Measurements from ENCODE around the gene ATP13A5.

ATP13A5 gene

DNA sequence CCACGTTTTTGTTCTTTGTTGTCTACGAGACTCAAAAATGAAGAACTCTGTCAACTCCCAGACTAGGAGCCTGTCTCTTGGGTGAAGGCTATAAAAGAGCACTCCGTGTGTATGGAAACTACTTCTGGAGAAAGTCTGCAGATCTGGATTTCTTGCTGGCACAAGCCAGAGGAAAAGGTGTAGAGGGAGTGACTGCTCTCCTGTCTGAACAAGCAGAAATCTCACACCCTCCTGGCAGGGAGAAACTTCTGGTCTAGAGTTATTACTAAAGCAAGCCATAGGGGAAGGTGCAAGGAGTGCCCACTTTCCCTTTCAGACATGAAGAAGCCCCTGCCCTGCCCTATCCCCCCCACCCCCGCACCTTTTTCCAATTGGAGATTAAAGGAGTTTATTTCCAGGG, 128.1 kb downstream of the ATP13A5 start:
- no peak for DNase-seq

DNA sequence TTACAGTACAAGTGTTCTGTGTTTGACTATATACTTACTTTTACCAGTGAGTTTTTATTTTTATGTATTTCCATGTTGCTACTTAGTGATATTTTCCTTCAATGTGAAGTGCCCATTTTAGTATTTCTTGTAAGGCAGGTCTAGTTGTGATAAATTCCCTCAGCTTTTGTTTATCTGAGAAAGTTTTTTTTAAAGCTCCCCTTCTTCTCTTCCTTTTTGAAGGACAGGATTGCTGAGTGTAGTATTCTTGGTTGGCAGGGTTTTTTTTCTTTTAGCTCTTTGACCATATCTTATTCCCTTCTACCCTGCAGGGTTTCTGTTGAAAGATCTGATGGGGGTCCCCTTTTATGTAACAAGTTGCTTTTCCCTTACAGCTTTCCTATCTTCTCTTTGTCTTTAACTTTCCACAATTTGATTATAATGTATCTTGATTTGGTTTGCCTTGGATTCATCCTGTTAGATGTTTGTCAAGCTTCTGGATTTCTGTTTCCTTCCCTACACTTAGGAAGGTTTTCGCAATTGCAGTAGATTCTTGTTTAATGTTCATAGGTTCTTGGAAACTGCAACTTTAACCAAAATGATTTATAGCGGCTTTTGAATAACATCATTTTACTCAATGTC, 129.6 kb downstream of the ATP13A5 start:
- DNase-seq = no peak

DNA sequence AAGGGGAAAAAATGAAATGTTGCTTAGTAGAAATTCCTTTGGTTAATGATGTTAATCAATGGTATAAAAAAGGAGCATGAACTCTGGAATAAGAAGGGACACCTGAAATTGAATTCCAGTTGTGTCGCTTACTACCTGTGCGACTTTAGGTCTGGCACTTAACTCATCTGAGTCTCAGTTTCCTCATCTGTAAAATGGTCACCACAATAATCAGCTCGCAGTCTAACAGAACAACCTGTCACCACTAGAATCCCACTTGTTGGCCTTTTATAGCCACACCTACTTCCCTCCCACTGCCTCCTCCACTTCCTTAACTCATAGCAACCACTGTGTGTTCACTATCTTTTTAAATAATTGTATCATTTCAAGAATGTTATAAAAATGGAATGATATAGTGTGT, 135.0 kb downstream of the ATP13A5 start:
- no peak for DNase-seq

DNA sequence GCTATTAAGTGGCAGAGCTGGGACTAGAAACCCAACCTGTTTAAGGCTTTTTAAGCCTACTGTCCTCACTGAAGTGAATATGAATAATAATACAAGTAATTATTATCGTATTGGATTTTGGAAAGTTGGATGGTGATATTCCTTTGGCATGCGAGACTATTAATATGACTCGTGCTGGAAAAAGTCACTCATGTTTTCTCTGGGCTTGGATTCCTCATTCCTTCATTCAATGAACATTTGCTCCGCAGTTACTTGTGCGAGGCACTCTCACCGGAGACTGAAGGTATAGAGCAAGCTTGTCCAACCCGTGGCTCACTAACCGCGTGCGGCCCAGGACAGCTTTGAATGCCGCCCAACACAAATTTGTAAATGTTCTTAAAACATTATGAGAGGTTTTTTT, 136.8 kb downstream of the ATP13A5 start:
- no peak for DNase-seq

DNA sequence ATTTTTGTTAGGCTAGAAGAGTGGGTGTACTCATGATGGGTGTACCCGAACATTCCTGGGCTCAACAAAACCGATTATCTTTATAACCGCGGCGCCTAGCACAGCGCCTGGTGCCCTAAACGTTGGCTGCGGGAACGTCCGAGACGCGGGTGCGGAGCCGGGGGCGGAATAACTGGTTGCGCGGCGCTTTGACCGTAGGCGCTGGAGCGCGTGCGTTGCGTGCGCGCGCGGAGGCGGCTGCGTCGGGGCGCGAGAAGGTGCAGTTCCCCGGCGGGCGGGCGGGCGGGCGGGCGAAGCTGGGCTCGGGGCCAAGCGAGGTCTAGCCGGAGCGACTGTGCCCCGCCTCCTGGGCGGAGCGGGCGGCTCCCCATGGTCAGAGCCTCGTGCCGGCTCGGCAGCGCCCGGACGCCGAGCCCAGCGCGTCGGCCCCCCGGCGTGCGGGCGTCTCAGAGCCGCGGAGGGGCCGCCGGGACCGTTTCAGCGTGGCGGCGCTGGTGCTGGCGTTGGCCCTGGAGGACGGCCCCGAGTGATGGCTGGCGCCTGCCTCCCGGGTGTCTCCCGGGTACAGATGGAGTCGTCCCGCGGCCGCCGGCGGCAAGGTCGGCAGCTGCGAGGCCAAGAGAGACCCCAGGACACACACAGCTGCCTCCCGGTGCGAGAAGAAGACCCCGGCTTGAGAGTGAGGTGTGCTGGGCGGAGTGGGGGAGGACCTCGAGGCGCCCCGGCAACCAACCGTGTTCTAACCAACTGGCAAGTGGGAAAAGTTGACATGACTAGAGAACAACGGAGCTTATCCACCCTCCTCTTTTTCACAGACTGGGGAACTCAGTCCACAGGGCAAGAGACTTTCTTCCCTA, 137.5 kb downstream of the ATP13A5 start, which contains the start of gene PLAAT1:
Gene PLAAT1, plus strand, starts transcription at position 373 of the 857 bp plus-strand sequence. CDS start 14,429 bp downstream, outside the sequence.
- DNase-seq = no peak

DNA sequence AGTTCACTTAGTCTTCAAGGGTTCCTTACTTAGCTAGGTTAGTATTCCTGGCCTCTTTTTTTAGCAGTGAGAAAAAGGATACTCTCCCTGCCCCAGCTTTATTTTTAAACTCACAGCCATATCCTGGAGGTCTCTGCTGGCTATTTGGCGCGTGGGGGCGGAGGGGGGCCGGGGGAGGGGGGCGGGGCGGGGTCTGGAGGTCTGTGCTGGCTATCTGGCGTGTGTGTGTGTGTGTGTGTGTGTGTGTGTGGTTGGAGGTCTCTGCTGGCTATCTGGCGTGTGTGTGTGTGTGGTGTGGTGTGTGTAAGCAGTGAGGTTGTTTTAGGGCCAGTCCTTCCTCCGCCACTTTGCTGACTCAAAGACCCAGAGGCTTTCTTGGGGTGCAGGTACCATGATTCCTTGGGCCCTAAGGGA, 138.1 kb downstream of the ATP13A5 start:
- DNase-seq = no peak

DNA sequence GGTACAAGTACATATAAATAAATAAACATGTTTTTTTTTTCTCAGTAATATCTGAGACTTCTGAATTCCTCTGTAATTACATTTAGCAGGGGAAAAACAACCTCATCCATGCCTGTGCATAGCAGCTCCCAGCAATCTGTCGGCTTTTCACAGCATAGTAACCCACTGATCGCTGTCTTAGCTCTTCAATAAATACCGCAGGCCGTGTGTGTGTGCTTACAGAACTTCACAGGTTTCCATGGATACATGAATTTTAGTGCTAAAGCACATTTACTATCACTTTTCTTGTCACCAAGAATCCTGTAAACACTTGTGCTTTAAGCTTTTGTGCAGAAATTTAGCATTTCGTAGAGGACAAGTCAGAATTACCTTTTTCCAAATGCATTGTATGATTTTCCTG, 141.5 kb downstream of the ATP13A5 start:
- no peak for DNase-seq

DNA sequence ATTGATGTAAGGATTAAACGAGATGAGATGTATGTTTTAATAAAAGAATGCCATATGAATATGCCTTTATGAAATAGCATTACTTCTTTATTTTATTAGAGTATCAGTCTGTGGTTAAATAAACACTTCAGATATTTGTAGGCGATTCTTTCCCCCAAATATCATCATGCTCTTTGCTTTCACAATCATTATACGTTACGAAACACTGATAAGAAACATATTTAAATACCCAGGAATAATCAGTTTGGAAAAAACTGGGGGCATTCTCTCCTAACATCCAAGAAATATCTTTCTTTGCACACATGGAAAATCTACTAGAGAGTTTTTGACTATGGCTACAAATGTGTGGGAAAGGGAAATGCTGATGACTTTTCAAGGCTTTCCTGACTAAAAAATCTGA, 142.0 kb downstream of the ATP13A5 start:
- DNase-seq = no peak

DNA sequence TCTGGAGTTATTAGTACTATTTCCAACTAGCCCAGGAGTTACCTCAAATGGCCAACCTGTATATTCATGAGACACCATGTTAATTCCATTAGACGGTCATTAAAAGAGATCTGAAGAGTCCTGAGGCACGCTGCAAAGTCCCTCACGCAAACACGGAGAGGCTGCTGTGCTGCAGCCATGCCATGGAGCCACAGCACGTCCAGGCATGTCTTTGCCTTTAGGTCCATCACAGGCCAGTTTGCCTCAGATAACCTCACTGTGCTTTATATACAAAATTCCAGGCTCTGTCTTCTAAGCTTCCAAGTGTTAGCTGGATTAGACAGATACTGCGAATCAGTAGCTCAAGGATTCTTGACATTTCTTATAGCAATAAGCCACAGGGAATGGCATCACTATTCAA, 147.4 kb downstream of the ATP13A5 start:
- DNase-seq = no peak

DNA sequence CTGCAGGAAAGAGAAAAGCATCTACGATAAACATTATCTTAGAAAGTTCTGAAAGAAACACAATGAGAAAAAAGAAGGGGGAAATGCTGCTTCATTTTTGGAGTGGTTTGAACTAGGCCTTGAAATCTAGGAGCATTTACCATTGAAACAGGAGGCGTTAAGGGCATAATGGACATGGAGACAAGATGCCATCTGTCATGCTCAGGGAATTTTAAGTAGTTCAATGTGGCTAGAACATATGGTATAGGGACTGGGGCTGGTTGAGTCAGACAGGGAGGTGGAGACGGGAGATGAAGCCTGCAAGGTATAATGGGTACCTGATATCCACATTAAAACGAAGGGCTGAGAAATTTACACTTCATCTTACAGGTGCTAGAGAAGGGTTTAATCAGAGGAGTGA, 147.9 kb downstream of the ATP13A5 start:
- DNase-seq = no peak

DNA sequence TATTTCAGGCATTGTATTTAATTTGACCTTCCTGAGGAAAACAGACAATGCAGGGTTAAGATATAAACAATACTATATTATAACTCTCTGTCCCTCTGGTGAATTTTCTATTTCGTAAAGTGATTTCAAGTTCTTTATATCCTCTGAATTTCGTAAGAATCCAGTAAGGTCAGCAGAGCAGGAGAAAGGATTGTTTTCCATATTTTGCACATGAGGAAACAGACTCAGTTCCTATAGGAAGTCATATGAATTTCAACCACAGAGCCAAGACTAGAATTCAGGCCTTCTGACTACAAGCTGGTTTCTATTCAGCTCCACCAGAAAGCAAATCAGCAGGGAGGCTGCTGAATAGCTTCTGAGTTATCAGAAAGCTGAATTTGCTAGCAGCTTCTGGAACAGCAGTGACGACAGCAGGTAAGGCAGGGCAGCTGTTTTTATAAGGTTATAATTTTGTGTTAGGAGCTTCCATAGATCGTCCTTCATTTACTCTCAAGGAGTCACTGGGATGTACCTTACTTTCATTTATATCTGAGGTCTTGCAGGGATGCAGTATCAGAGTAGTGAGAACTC, 148.6 kb downstream of the ATP13A5 start:
- no peak for DNase-seq

DNA sequence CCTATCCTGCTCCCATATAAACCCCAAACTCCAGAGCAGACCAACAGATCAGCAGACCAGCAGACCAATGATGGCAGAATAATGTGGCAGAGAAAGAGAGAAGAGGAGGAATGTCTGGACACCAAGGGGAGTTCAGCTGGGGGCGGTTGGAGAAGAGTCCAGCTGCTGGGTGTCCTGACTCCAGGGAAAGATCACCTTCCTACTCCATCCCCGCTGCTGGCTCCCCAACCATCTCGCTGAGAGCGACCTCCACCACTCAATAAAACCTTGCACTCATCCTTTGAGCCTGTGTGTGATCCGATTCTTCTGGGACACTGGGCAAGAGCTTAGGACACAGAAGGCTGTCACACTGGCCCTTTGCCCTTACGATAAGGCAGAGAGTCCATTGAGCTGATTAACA, 150.3 kb downstream of the ATP13A5 start:
- no peak for DNase-seq

DNA sequence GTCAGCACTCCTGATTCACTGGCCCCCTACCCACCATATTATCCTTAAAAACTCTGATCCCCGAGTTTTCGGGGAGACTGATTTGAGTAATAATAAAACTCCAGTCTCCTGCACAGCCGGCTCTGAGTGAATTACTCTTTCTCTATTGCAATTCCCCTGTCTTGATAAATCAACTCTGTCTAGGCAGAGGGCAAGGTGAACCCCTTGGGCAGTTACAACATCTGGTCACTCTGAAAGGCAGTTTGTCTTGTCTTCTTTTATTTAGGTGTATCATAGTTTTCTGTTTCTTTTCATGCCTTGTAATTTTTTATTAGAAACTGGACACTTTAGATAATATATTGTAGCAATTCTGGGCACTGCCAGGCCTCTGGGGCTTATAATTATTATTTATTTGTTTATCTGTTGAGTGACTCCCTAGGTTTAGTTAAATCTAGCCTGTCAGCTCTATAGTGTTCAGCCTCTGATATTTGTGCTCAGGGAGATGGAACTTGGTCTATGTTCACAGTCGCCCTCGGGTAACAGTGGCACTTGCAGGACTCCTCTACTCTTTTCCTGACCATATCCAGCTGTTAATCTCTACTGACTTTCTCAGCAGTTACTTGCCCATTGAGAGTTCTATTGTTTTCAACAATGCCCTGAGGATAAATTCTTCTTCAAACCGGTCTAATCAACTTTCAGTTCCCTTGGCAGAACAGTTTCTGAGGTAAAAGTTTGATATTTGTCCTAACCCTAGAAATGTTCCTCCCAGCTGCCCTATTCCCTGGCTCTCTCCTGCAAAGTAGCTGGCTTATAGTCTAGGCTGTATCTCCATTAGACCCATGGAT, 153.0 kb downstream of the ATP13A5 start:
- no peak for DNase-seq

Data from Kasumi-1 (cell line).